Neuronal stem cell (in vitro differentiated cells): ENCODE results near the gene APCDD1.
"Not testable (repeated sequence)": the region's sequence is repeated elsewhere in the genome, so short reads cannot be mapped to it uniquely, and the experiment has no call there.

Experiments used
- DNase-seq: peaks from one replicate; pipeline ENCODE4 v3.0.0-alpha.2; 2013; ENCODE audit warnings: low spot score
- H2AFZ ChIP-seq: one replicate; pipeline ENCODE4 v1.6.1; 2013; ENCODE audit warnings: mild to moderate bottlenecking, low read length, inconsistent platforms
- H2AK5ac ChIP-seq: 2 replicates; pipeline ENCODE4 v1.6.1; 2013; ENCODE audit warnings: low read depth, mild to moderate bottlenecking, inconsistent platforms, low read length, moderate library complexity, mixed read lengths
- H2BK120ac ChIP-seq: 2 replicates; pipeline ENCODE4 v1.6.1; 2013; ENCODE audit warnings: low read depth, mild to moderate bottlenecking, inconsistent platforms, low read length, moderate library complexity, mixed read lengths
- H2BK12ac ChIP-seq: one replicate; pipeline ENCODE4 v1.6.1; 2013; ENCODE audit warnings: low read length, inconsistent platforms
- H2BK15ac ChIP-seq: 2 replicates; pipeline ENCODE4 v1.6.1; 2013; ENCODE audit warnings: mild to moderate bottlenecking, low read length, inconsistent platforms, mixed read lengths
- H2BK5ac ChIP-seq: one replicate; pipeline ENCODE4 v1.6.1; 2013; ENCODE audit warnings: inconsistent platforms, mild to moderate bottlenecking, low read length, moderate library complexity
- H3K14ac ChIP-seq: one replicate; pipeline ENCODE4 v1.6.1; 2013; ENCODE audit warnings: low read length, inconsistent platforms
- H3K18ac ChIP-seq: 2 replicates; pipeline ENCODE4 v1.6.1; 2013; ENCODE audit warnings: low read length, inconsistent platforms
- H3K23ac ChIP-seq: 2 replicates; pipeline ENCODE4 v1.6.1; 2013; ENCODE audit warnings: low read depth, mild to moderate bottlenecking, mixed read lengths, low read length, inconsistent platforms; ENCODE audit not compliant: poor library complexity
- H3K27ac ChIP-seq: replicated peaks from 3 replicates; pipeline ENCODE4 v1.5.1; 2013; ENCODE audit warnings: low read length, inconsistent platforms
- H3K27me3 ChIP-seq, 3 experiments: 2 replicates each; pipeline ENCODE4 v1.6.1; 2013; ENCODE audit warnings: low read length in 3 of 3, mild to moderate bottlenecking in 2 of 3, inconsistent platforms in 1 of 3, low read depth in 1 of 3, mixed read lengths in 1 of 3, moderate library complexity in 1 of 3; ENCODE audit not compliant: control insufficient read depth in 3 of 3, insufficient read depth in 3 of 3
- H3K36me3 ChIP-seq, 2 donors: replicated peaks in 1 of 2; 2 replicates each; pipeline ENCODE4 v1.6.1; 2013; ENCODE audit warnings: low read length in 2 of 2; ENCODE audit not compliant: control insufficient read depth in 2 of 2, insufficient read depth in 2 of 2
- H3K4ac ChIP-seq: 2 replicates; pipeline ENCODE4 v1.6.1; 2013; ENCODE audit warnings: inconsistent platforms, mild to moderate bottlenecking, low read length, moderate library complexity
- H3K4me1 ChIP-seq, 2 donors: 1 replicate in 1 of 2; 2 replicates in 1 of 2; pipeline ENCODE4 v1.6.1; 2013; ENCODE audit warnings: low read length in 2 of 2, low read depth in 1 of 2; ENCODE audit not compliant: control insufficient read depth in 2 of 2, insufficient read depth in 1 of 2
- H3K4me2 ChIP-seq: one replicate; pipeline ENCODE4 v1.6.1; 2013; ENCODE audit warnings: mild to moderate bottlenecking, low read length, inconsistent platforms; ENCODE audit not compliant: insufficient read depth, poor library complexity, severe bottlenecking
- H3K4me3 ChIP-seq, 2 donors: 2 replicates each; pipeline ENCODE4 v1.5.1; 2013; ENCODE audit warnings: low read length in 2 of 2, mild to moderate bottlenecking in 2 of 2, inconsistent platforms in 1 of 2, moderate library complexity in 1 of 2
- H3K79me1 ChIP-seq: one replicate; pipeline ENCODE4 v1.6.1; 2013; ENCODE audit warnings: low read depth, mild to moderate bottlenecking, inconsistent platforms, low read length, moderate library complexity
- H3K9ac ChIP-seq: one replicate; pipeline ENCODE4 v1.6.1; 2013; ENCODE audit warnings: mild to moderate bottlenecking, low read depth, low read length, inconsistent platforms; ENCODE audit not compliant: poor library complexity
- H3K9me3 ChIP-seq, 2 donors: replicated peaks in 1 of 2; 2 replicates each; pipeline versions ENCODE3 to v1.6.1; 2013; ENCODE audit warnings: low read length in 2 of 2, mild to moderate bottlenecking in 2 of 2, inconsistent platforms in 1 of 2, low read depth in 1 of 2, mixed read lengths in 1 of 2, moderate library complexity in 1 of 2; ENCODE audit not compliant: control insufficient read depth in 2 of 2, insufficient read depth in 1 of 2
- H4K8ac ChIP-seq: one replicate; pipeline ENCODE4 v1.6.1; 2013; ENCODE audit warnings: low read depth, mild to moderate bottlenecking, inconsistent platforms, low read length, moderate library complexity
- H4K91ac ChIP-seq: one replicate; pipeline ENCODE4 v1.6.1; 2013; ENCODE audit warnings: low read length, low read depth, mild to moderate bottlenecking, inconsistent platforms; ENCODE audit not compliant: poor library complexity
- WGBS, 2 donors: extraction: QIAGEN DNeasy Blood & Tissue Kit; methylation state at CpG; one replicate each; pipeline ENCODE4 v1.1.7; 2013; ENCODE audit warnings: missing lambda C conversion rate in 2 of 2, mixed read lengths in 1 of 2; ENCODE audit not compliant: insufficient read length in 2 of 2, insufficient replicate concordance in 1 of 2; ENCODE audit errors: extremely low coverage in 2 of 2; 5-methylcytosine and 5-hydroxymethylcytosine counted together

Gene APCDD1

DNA sequence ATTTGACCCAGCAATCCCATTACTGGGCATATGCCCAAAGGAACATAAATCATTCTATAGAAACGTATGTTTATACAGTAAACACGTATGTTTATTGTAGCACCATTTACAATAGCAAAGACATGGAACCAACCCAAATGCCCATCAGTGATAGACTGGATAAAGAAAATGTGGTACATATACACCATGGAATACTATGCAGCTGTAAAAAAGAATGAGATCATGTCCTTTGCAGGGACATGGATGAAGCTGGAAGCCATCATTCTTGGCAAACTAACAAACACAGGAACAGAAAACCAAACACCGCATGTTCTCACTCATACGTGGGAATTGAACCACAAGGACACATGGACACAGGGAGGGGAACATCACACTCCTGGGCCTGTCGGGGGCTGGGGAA is 84.7 kb downstream of the APCDD1 start:
- H2BK120ac ChIP-seq, H3K4me3 ChIP-seq, H2BK12ac ChIP-seq, H3K27ac ChIP-seq, H2BK5ac ChIP-seq, H3K79me1 ChIP-seq, H3K4me1 ChIP-seq, H3K27me3 ChIP-seq, H3K14ac ChIP-seq, DNase-seq, H3K4ac ChIP-seq, H3K9ac ChIP-seq, H2AK5ac ChIP-seq, H2AFZ ChIP-seq, H3K18ac ChIP-seq, H3K23ac ChIP-seq, H4K91ac ChIP-seq, H3K4me2 ChIP-seq, H3K9me3 ChIP-seq, H2BK15ac ChIP-seq, H4K8ac ChIP-seq: not testable (repeated sequence)
- H3K36me3 ChIP-seq: peaks cover 8 to 72% of the 10 kb centered on the region in 2 donors
- WGBS, 2 donors: no CpG with 5 or more reads among the region's 5 CpGs
